Panc1 (cell line): ENCODE data around the gene FN3K.
"Not testable (repeated sequence)": the region's sequence is repeated elsewhere in the genome, so short reads cannot be mapped to it uniquely, and the experiment has no call there.

Source experiments
- CTCF ChIP-seq: fragments of 450-650 bp; IDR thresholded peaks from 2 replicates; pipeline ENCODE4 v1.5.1; 2017; ENCODE audit warnings: mild to moderate bottlenecking
- REST ChIP-seq, 2 experiments: IDR thresholded peaks; 2 replicates each; pipeline ENCODE4 v1.6.1; 2011 to 2012; ENCODE audit warnings: low read depth in 2 of 2, control low read depth in 1 of 2, low read length in 1 of 2, mild to moderate bottlenecking in 1 of 2, moderate library complexity in 1 of 2; ENCODE audit not compliant: insufficient read depth in 1 of 2
- SIN3A ChIP-seq: IDR thresholded peaks from 2 replicates; pipeline ENCODE4 v1.6.1; 2012; ENCODE audit warnings: low read depth, mild to moderate bottlenecking, low read length, moderate library complexity, borderline replicate concordance; ENCODE audit not compliant: insufficient read depth

- TF ChIP-seq CTCF = peak; percentile 83
- TF ChIP-seq REST (IDR thresholded peaks at IDR 0.05; ENCODE audit: insufficient read depth in 1 of 2, low read depth in 2 of 2, low read length in 1 of 2); SIN3A: not testable (repeated sequence)
Observed at GRCh38 chr17:82777778-82778375, 42.5 kb downstream of the FN3K start.
